Epithelial cell of esophagus (primary cell): Measurements from ENCODE around the gene LMBRD1.
"Not testable (repeated sequence)": the region's sequence is repeated elsewhere in the genome, so short reads cannot be mapped to it uniquely, and the experiment has no call there.

Experiments
- DNase-seq: peaks from one replicate; pipeline ENCODE4 v3.0.0; 2010; ENCODE audit warnings: low read depth
- H3K4me3 ChIP-seq: 2 replicates; pipeline ENCODE4 v1.5.1; 2011; ENCODE audit warnings: mild to moderate bottlenecking, low read length, control low read depth
- CTCF ChIP-seq: IDR thresholded peaks from 2 replicates; pipeline ENCODE4 v1.5.1; 2011; ENCODE audit warnings: low read depth, mild to moderate bottlenecking, low read length, control low read depth, inconsistent platforms; ENCODE audit not compliant: insufficient read depth; ENCODE audit errors: missing control alignments

LMBRD1 gene

GRCh38 chr6:69827276-69827893, 30.6 kb upstream of the LMBRD1 start:
- no peak overlapping the region for H3K4me3 ChIP-seq
- peak; percentile 14 for DNase-seq
- no peak for TF ChIP-seq CTCF

- H3K4me3 ChIP-seq = no peak overlapping the region
- DNase-seq = peak; percentile 18
- no peak for TF ChIP-seq CTCF
Measured at GRCh38 chr6:69825904-69826303, 29.1 kb upstream of the LMBRD1 start.

GRCh38 chr6:69824355-69824754, 27.5 kb upstream of the LMBRD1 start:
- H3K4me3 ChIP-seq = not testable (repeated sequence)

GRCh38 chr6:69820438-69820837, 23.6 kb upstream of the LMBRD1 start:
- DNase-seq = no peak
- no peak for TF ChIP-seq CTCF
- H3K4me3 ChIP-seq = no peak overlapping the region

More at GRCh38 chr6:69824355-69824754, 27.5 kb upstream of the LMBRD1 start:
- DNase-seq = not testable (repeated sequence)

GRCh38 chr6:69820018-69820417, 23.2 kb upstream of the LMBRD1 start:
- no peak overlapping the region for H3K4me3 ChIP-seq
- no peak for TF ChIP-seq CTCF
- DNase-seq = no peak

GRCh38 chr6:69819138-69819537, 22.3 kb upstream of the LMBRD1 start:
- no peak overlapping the region for H3K4me3 ChIP-seq
- no peak for TF ChIP-seq CTCF
- no peak for DNase-seq

- H3K4me3 ChIP-seq = no peak overlapping the region
- no peak for TF ChIP-seq CTCF
- DNase-seq = no peak
Measured at GRCh38 chr6:69818223-69818930, 21.6 kb upstream of the LMBRD1 start.
